Measurements from ENCODE around the gene SNAPC5.
"Not testable (repeated sequence)": the region's sequence is repeated elsewhere in the genome, so short reads cannot be mapped to it uniquely, and the experiment has no call there.

SNAPC5 gene

DNA sequence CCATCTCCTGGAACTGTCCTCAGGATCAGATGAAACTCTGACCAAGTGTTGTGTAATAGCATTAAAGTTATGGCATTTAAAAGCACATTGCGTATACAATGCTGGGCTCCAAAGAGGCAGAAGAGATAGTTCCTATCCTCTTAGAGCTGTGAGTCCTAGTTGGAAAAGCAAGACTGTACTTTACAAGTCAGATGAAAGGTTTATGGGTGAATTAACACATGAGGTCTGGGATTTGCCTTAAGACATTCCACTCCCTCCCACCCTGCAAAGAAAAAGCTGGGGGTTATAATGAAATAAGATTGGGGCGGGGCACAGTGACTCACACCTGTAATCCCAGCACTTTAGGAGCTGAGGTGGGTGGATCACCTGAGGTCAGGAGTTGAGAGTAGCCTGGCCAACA lies 35.6 kb downstream of the SNAPC5 start:
- TF ChIP-seq, protein P1, sequence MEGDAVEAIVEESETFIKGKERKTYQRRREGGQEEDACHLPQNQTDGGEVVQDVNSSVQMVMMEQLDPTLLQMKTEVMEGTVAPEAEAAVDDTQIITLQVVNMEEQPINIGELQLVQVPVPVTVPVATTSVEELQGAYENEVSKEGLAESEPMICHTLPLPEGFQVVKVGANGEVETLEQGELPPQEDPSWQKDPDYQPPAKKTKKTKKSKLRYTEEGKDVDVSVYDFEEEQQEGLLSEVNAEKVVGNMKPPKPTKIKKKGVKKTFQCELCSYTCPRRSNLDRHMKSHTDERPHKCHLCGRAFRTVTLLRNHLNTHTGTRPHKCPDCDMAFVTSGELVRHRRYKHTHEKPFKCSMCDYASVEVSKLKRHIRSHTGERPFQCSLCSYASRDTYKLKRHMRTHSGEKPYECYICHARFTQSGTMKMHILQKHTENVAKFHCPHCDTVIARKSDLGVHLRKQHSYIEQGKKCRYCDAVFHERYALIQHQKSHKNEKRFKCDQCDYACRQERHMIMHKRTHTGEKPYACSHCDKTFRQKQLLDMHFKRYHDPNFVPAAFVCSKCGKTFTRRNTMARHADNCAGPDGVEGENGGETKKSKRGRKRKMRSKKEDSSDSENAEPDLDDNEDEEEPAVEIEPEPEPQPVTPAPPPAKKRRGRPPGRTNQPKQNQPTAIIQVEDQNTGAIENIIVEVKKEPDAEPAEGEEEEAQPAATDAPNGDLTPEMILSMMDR (IDR thresholded peaks at IDR 0.05; ENCODE audit: control extremely low read depth, extremely low read depth, low read depth, missing control alignments): no peak
- DNase-seq (ENCODE audit: extremely low spot score): no peak
- ChIA-PET POLR2A (interaction anchor here (0.7 kb wide), 1 partner anchor 11 kb away, joined by 8 read pairs; no protein-coding TSS in a partner anchor), CTCF (interaction anchor here (0.9 kb wide), 1 partner anchor 13 kb away, joined by 3 read pairs; no protein-coding TSS in a partner anchor)

DNA sequence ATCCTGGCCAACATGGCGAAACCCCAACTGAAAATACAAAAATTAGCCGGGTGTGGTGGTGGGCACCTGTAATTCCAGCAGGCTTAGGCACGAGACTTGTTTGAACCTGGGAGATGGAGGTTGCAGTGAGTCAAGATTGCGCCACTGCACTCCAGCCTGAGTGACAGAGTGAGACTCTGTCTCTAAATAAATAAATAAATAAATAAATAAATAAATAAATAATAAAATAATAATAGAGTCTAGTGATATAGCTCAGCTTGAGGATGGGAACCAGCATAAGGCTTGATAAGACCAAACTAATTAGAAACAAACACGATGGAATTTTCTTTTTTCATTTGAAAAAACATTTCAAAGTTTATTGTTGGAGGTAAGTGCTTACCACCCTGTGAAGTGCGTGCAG lies 36.3 kb downstream of the SNAPC5 start:
- CTCF ChIA-PET: interaction anchor here (0.9 kb wide), 1 partner anchor 37 kb away, joined by 3 read pairs; the partner anchor contains the start of gene SNAPC5
- DNase-seq (ENCODE audit: extremely low spot score); POLR2A ChIA-PET: not testable (repeated sequence)

DNA sequence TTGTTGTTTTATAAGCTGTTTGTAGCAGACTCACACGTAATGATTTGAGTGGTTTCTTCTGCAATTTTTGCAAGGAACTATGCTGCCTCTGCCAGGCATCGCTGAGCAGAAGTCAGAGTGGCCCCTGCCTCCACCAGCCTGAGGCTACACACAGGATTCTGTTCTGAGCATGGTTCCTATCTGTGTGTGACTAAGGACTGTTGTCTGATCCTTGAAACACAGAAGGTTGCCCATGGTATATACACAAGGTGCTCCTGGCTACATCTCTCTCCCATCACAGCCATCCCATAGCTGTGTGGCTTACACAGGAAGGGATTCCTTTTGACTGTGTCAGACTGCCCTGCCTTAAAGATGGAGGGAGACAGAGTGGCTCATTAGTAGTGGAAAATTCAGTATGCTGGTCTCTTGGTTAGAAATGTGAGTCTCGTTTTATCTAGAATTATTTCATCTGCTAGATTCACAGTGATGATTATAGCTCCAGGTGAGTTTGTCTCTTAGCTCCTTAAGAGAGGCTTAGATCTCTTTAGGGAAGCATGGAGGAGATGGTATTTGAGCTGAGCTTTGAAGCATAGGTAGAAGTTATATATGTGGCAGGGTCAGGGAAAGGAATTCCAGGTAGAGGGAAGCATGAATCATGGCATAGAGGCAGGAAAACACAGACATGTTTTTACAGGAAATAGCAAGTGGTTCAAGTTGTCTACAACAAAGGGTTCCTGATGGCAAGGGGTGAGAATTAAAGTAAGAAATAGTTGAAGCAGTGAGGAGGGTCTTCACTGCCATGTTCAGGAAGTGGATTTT lies 37.5 kb downstream of the SNAPC5 start:
- CTCF ChIA-PET: interaction anchor here (1.6 to 1.9 kb wide), 2 partner anchors 38 to 73 kb away, joined by 3 to 9 read pairs; partner anchors contain the start of gene SNAPC5
- DNase-seq (ENCODE audit: extremely low spot score): no peak
- POLR2A ChIA-PET: no interaction called here
- TF ChIP-seq, protein P1 (IDR thresholded peaks at IDR 0.05; ENCODE audit: control extremely low read depth, extremely low read depth, low read depth, missing control alignments): no peak

DNA sequence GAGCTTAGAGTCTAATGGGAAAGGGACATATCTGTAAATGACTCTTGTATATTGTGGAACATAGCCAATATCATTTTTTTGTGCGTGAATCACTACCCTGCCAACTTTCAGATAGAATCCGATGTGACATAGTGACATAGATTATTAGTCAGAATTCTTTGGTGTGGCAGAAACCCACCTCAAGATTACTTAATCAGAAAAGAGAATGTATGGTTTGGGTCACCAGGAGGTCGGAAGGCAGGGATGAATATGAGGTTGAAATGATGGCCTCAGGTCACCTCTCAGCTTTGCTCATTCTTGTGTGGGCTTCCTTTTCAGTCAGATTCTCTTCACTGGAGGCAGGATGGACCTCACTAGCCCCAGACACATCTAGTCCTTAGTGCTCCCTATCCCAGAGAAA lies 41.4 kb downstream of the SNAPC5 start:
- ChIA-PET POLR2A (no interaction called here), CTCF (interaction anchor here (1.6 kb wide), 1 partner anchor 42 kb away, joined by 3 read pairs; no protein-coding TSS in a partner anchor)
- TF ChIP-seq, protein P1 (IDR thresholded peaks at IDR 0.05; ENCODE audit: control extremely low read depth, extremely low read depth, low read depth, missing control alignments): no peak
- DNase-seq (ENCODE audit: extremely low spot score): no peak

DNA sequence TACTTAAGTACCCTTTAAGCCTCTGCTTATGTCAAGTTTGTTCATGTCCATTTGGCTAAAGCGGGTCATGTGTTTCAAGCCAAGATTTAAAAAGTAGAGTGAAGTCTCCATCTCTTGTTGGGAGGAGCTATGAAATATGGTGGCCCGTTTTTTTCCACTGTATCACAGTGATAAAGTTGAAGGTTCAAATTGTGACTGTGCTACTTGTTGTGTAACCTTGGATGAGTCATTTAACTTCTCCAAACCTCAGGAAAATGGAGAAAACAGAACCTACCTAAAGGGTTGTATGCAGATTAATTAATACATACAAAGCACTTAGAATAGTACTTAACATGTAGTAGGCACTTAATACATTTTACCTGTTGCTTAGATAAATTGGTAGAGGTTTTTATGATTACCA lies 43.4 kb downstream of the SNAPC5 start:
- DNase-seq (ENCODE audit: extremely low spot score): no peak
- POLR2A ChIA-PET: no interaction called here
- CTCF ChIA-PET: interaction anchor here (1.0 to 2.1 kb wide), 7 partner anchors 9 to 135 kb away, joined by 3 to 7 read pairs (median 4); partner anchors contain the start of gene SNAPC5
- TF ChIP-seq, protein P1 (IDR thresholded peaks at IDR 0.05; ENCODE audit: control extremely low read depth, extremely low read depth, low read depth, missing control alignments): no peak

DNA sequence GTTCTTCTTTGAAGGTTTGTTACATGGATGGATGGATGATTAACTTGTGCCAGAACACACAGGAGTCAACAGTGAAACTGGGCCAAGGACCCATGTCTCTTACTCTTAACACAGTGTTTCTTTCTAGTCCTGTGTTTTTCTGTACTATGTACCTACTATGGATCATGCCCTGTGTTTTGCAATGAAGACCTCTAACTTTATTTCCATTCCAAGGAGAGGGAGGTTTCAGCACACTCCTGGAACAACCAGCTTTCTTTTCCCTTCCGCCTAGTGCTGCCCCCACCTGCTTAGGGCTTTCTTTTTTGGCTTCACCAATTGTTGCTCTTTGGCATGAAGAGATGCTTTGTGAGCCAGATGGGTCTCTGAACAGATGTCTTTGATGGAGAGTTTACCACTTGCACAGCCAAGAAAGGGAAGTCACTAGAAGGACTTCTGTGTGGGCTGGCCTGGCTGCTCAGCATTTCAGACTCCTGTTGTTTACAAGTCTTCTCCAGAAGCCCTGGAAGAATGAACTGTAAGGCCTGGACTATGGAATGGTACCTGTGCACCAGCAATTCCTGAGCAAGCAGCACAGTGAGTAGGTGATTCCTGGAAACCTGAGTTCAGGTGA lies 44.5 kb downstream of the SNAPC5 start:
- TF ChIP-seq, protein P1 (IDR thresholded peaks at IDR 0.05; ENCODE audit: control extremely low read depth, extremely low read depth, low read depth, missing control alignments): no peak
- DNase-seq (ENCODE audit: extremely low spot score): no peak
- ChIA-PET CTCF (interaction anchor here (1.0 to 2.1 kb wide), 5 partner anchors 11 to 48 kb away, joined by 4 to 7 read pairs (median 5); partner anchors contain the start of gene SNAPC5), POLR2A (no interaction called here)

DNA sequence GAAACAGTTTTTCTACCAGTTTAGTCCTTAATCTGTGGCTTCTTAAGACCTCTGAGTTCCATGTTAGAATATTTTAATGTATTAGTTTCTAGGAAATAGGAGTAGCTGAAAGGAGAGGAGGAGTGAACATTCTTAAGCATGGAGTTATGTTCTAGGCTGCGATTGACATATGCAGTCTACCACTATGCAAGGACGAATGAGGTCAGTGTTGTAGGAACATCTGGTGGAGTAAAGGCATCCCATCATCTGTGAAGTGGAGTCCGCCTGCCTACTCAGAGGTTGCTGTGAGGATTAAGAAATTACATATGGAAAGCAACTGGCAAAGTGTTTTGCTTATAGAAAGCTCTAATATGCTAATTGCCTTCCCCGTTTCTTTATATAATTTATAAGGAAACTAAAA lies 45.1 kb downstream of the SNAPC5 start:
- CTCF ChIA-PET: interaction anchor here (1.2 to 2.1 kb wide), 2 partner anchors 19 to 46 kb away, joined by 4 to 7 read pairs; no protein-coding TSS in a partner anchor
- TF ChIP-seq, protein P1 (IDR thresholded peaks at IDR 0.05; ENCODE audit: control extremely low read depth, extremely low read depth, low read depth, missing control alignments): no peak
- POLR2A ChIA-PET: no interaction called here
- no peak for DNase-seq (ENCODE audit: extremely low spot score)

Measured in GM10248 (cell line).